Activated CD8-positive, alpha-beta memory T cell treated with anti-CD3 and anti-CD28 coated beads, Interleukin-2, amount 50 U/mL, for 24 hours (primary cell): Measurements from ENCODE around the gene C1S.

Experiments
- DNase-seq: peaks from one replicate; pipeline ENCODE4 v3.0.0-alpha.2; 2020; ENCODE audit errors: extremely low read depth

The C1S gene

GRCh38 chr12:7075939-7076338 lies 15.4 kb downstream of the C1S start:
- no peak for DNase-seq

DNA sequence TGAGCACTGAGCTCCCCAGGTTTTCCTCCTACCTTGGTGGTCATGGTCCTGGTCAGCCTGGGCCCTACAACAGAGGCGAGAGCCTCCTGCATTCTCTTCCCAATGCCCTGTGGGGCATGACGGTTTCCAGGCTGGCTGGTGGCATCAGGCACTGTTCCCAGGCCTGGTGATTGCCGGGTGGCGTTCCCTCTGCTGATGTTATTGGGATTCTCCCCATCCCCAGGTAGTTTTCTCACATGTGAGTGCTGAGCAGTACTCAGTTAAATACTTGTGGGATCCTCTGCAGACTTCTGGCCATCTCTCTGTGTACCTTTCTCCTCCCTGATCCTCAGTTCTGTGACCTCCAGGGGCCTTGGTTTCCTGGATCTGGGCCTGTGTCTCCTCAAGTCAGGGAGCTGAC lies 16.0 kb downstream of the C1S start:
- DNase-seq, result no peak

DNA sequence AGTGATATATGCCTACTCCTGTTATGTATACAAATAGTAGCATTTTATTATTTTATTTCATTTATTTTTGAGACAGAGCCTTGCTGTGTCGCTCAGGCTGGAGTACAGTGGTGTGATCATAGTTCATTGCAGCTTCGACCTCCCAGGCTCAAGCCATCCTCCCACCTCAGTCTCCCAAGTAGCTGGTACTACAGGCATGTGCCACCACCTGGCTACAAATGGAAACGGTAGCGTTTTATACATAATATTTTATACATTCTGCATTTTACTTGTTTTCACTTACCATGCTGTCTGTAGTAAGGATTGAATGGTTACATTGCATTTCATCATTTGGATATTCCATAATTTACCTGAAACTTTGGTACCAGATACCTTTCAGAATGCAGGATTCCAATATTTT lies 17.6 kb downstream of the C1S start:
- no peak for DNase-seq

GRCh38 chr12:7079826-7080125 lies 19.3 kb downstream of the C1S start:
- no peak for DNase-seq

GRCh38 chr12:7081037-7081436 lies 20.5 kb downstream of the C1S start:
- no peak for DNase-seq

DNA sequence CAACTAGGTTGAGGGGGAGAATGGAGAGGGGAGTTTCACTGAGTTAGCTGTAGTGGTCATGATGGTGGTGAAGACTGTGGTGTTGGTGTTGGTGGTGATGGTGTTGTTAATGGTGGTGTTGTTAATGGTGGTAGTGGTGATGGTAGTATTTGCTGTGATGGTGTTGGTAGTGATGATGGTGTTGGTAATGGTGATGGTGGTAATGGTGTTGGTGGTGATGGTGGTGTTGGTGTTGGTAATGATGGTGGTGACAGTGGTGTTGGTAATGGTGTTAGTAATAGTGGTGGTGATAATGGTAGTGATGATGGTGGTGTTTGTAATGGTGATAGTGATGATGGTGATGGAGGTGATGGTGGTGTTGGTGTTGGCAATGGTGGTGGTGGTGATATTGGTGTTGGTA lies 22.6 kb downstream of the C1S start:
- no peak for DNase-seq

- DNase-seq, result no peak
Measured at GRCh38 chr12:7089196-7089871, 28.8 kb downstream of the C1S start.

DNA sequence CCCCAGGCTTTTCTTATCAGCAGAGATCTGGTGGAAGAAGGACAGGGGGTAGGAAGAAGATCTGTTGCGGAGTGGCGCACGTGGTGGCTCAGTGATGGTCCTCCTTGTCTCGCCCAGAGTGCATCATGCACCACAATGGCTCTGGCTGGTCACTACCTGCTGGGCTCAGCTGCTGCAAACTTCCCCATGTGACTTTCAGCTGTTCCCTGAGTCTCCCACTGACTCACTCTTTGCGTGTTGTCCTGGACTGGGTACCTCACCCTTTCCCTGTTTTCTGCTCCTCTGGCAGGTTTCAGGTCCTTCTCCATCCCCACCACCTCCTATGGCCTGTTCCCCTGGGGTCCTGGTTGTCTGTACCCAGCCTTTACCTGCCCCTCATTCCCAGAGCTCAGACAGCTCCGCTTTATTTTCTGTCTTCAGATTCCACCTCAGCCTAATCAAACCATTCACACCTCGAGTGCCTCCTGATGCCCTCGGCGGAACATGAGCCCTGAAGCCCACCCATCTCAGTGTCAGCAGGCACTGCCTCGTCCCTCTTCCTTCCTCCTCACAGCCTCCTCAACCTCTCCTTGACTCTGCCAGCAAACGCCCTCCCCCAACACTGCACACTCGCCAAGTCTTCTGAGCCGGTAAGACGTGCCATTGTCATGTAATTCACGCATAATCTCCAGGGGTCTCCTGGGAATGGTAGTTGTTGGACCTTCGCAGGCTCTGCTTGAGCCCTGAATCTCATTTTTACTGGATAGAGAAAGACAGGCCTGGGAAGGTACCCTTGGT lies 29.9 kb downstream of the C1S start:
- no peak for DNase-seq

- DNase-seq, result no peak
Measured at GRCh38 chr12:7091171-7091570, 30.7 kb downstream of the C1S start.

- DNase-seq, result no peak
Measured at GRCh38 chr12:7091660-7092228, 31.2 kb downstream of the C1S start.

DNA sequence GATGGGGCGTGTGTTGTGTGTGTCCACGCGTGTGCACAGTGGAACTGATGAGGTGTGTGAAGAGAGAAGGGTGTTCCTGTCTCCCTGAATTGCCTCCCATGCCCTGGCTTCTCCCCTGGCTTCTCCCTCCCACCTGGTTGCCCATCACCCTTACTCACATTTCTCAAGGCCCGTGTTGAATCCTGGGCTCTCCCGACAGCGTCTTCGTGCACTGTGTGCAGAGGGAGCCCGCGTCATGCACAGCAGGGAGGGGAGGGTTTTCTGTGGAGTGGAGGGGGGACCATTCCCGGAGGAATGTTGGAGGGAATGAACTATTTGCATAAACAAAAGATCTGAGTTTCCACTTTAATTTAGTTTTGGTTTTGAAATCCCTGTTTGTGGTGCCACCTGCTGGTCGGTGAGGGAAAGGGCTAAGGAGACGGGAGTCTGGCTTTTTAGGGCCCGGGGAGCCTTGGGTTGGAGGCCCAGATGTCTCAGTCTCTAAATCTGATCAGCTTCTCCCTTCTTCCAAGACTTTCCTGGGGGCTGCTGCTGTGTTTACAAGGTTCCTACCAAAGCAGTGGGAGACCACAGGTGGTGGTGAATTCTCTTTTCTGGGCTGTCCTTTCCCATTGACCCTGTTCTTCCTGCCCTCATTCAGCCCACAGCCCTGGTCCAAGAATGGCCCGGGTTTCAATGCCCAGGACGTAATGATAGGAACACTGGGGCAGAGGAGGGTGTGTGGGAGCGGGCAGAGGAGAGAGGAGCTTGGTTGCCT lies 31.9 kb downstream of the C1S start, which contains the start of gene C1R:
Gene C1R, minus strand, starts transcription at position 217 of the 757 bp plus-strand sequence. Its CDS starts 57 bp downstream, at position 160.
- DNase-seq, result peak; percentile 37

DNA sequence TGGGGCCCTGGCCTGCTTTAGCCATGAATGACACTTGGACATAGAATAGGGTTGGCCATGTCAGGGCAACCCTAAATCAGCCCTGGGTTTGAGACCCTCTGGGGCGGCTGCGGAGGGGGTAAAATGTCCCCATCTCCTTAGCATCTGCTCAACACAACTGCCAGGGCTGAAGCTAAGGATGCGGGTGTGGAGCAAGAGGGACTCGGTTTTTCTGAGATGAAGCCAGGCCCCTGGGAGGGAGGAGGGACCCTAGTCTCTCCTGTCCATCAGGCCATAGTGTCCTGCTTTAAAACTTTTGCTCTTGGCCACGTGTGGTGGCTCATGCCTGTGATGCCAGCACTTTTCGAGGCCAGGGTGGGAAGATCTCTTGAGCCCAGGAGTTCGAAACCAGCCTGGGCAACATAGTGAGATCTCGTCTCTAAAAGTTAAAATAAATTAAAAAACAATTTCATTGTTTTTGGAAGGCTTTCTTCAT lies 32.5 kb downstream of the C1S start:
- no peak for DNase-seq

GRCh38 chr12:7093486-7093885 lies 33.0 kb downstream of the C1S start:
- no peak for DNase-seq

DNA sequence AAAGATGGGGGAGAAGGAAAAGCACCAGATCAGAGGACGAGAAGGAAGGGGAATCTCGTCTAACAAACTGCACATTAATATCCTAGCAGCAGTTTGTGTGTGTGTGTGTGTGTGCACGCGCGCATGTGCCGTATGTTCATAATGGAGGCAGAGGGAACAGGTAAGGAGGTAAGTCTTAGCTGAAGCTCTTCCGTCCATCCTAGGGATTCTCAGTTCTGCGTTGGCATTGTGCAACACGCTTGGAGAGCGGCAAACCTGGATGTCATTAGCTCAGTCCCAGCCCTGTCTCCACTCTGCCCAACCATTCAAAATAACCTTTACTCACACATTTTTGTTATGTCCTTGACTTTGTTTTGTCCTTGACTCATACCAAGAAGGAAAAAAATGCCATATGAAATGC lies 33.4 kb downstream of the C1S start:
- no peak for DNase-seq

GRCh38 chr12:7096006-7096932 lies 35.8 kb downstream of the C1S start:
- DNase-seq, result no peak

DNA sequence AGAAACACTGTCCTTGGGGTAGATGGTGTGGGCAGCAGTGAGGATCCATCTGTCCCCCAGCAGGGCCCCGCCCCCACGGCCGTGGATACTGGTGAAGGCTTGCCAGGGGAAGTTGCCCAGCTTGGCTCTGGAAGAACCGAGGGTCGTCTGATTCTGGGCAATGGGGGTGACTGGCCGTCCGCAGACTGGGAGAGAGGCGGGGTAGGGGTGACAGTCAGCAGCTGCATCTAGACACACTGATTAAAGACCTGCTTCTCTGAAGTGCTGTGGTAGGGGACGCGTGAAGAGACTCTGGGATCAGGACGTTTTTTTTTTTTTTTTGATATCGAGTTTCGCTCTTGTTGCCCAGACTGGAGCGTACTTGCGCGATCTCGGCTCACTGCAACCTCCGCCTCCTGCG lies 36.5 kb downstream of the C1S start:
- no peak for DNase-seq

DNA sequence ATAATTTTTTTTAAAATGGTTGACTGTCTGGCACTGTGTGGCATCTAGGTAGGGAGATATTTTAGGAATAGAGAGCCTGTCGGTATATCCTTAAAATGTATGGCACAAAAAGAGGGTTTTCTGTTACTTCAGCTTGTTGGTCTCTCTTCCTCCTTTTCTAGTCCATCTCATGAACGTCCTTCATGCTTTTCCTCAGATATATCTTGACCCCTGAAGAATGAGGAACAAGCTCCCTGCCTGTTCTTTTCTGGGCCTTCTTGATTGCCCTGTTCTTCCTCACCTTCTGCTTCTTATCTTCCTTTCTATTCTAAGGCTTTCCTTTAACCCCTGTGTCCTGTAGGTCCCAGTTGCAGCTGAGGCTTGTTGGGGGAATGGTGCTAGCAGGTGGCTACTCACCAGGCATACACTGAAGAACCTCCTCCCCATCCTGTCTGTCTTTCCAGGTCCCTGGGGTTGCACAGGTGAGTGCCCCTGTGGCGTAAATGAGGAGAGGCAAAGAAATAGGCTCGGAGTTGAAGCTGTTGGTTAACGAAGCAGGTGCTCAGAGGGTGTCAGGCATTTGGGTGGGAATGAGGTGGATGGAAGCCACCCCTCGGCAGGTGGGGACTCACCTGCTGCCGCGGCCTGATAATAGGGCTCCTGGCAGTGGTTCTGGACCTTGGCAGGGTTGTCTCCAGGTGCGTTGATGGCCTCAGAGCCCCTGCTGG lies 38.9 kb downstream of the C1S start:
- no peak for DNase-seq

DNA sequence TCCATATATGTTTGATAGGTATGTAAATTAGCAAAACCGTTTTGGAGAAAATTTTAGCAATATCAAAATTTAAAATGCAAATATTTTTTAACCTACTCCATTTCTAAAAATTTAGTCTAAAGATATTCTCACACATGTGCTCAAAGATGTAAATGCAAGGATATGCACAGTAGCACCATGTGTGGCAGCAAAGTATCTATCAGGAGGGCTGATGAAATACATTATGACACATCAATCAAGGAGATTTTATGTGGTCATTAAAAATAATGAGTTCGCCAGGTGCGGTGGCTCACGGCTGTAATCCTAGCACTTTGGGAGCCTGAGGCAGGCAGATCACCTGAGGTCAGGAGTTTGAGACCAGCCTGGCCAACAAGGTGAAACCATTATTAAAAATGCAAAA lies 39.7 kb downstream of the C1S start:
- DNase-seq, result no peak

DNA sequence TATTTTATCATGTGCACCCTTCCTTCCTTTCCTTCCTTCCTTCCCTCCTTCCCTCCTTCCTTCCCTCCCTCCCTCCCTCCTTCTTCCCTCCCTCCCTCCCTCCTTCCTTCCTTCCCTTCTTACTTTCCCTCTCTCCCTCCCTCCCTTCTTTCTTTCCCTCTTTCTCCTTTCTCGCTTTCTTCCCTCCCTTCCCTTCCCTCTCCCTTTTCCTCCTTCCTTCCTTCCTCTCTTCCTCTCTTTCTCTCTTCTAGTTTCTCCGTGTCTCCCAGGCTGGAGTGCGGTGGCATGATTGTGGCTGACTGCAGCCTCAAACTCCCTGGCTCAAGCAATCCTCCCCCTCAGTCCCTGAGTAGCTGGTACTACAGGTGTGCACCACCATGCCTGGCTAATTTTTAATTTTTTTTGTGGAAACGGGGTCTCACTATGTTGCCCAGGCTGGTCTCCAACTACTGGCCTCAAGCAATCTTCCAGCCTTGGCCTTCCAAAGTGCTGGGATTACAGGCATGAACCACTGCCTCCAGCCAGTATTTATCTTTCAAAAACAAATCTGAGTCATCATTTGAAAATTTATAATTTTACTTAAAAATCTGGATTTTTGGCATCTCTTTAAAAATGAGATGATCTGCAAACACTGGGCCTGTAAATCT lies 40.7 kb downstream of the C1S start:
- DNase-seq, result no peak

GRCh38 chr12:7101694-7102131 lies 41.2 kb downstream of the C1S start:
- no peak for DNase-seq
